Fibroblast of skin of left biceps (primary cell): ENCODE results near the gene ENO1.
"Not testable (repeated sequence)": the region's sequence is repeated elsewhere in the genome, so short reads cannot be mapped to it uniquely, and the experiment has no call there.

Source experiments
- DNase-seq, 2 experiments: peaks; one replicate each; pipeline ENCODE4 v3.0.0-alpha.2; 2013; ENCODE audit warnings: low read depth in 2 of 2

Gene ENO1

DNA sequence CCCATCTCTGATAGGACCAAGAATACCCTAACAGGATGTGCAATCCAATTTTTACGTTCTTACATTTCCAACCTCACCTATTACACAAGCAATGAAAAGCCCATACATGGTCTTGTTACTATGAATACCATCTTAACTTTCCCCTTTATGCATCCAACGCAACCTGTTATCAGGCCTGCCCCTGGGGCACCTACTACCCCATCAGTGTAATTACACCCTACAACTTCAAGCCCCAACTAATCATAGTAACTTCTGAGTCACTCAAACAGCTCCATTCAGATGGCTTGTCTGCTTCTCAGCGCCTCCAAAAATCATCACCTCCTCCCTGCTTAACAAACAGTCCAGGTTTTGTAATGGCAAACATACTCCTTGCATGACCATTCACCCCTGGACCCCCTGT, 18.3 kb upstream of the ENO1 start:
- not testable (repeated sequence) for DNase-seq

DNA sequence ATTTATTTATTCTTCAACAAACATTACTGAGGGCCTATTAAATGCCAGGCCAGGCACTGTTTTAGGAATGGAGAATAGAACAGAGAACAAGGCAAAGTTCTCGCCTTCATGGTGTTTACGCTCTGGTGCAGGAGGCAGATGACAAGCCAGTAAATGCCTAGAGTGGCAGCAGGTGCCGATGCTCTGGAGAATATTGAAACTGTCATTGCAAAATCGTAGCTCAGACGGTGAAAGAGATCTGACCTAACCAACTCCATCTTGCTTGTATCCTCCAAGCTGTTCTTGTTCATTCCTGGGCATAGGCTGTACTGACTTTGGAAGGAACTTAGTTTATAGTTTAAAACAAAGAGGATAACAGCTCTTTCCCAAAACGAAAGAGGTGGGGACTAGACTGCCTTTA, 13.5 kb upstream of the ENO1 start:
- DNase-seq = no peak

DNA sequence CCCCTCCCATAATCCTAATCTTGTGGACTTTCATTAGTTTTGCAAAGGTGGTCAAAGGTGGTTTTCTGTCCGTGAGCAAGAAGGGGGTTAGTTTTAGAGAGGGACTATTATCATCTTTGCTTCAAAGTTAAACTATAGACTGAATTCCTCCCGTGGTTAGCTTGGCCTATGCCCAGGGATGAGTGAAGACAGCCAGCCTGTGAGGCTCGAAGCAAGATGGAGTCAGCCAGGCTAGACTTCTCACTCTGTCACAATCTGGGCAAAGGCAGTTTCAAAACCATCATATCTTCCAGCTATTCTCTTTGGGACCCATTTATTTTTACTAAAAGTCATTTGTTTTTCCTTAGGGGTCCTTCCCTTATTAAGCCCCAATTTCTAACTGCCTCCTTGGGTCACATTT, 12.9 kb upstream of the ENO1 start:
- DNase-seq = no peak

DNA sequence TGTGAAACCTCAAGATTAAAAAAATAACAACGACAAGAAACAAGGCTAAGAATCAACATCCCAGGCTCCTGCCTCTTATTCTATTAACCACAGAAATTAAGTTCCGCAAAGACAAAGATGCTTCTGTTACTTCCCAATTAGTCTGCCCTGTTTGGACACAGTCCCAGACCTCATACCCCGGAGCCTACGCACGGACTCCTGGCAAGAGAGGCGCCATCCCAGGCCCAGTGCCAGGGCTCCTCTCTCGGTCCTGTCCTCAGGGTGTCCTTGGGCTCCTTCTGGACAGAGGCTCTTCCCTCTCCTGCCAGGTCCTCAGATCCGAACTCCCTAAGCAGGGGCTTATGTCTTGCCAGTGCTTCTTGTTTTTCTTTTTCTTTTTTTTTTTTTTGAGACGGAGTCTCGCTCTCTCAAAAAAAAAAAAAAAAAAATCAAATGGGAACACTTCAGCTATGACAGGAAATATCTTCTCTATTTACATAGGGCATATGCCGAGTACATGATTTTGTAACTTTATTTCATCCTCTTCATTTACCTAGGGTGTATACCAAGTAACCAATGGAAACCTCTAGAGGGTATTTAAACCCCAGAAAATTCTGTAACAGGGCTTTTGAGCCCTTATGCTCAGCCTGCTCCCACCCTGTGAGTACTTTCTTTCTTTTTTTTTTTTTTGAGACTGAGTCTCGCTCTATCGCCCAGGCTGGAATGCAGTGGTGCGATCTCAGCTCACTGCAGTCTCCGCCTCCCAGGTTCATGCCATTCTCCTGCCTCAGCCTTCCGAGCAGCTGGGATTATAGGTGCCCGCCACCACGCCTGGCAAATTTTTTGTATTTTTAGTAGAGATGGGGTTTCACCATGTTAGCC, 11.7 kb upstream of the ENO1 start:
- DNase-seq = no peak

DNA sequence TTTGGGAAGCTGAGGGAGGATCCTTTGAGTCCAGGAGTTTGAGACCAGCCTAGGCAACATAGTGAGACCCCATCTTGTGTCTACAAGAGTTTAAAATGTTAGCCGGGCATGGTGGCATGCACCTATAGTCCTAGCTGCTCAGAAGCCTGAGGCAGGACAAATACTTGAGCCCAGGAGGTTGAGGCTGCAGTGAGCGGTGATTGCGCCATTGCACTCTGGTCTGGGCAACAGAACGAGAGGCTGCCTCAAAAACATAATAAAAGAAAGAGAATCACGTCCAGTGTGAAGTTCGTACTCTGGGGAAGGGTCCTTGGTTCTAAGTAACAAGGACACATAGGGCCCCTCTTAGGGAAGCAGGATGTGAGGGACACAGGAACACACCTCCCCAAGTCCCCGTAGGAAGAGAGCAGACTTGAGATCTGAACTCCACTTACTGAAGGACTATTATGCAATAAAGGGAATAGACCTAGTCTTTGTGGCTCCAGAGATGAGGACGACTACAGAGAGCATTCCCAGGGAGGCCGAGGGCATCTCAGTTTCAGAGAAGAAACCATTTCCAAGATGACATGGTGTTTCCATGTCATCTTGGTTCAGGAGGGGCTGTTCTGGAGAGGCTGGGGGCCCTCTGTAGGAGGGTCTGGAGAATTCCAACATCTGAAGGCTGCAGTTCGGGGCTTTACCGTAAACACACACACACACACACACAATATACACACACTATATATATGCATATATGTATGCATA, 10.8 kb upstream of the ENO1 start:
- DNase-seq = no peak

DNA sequence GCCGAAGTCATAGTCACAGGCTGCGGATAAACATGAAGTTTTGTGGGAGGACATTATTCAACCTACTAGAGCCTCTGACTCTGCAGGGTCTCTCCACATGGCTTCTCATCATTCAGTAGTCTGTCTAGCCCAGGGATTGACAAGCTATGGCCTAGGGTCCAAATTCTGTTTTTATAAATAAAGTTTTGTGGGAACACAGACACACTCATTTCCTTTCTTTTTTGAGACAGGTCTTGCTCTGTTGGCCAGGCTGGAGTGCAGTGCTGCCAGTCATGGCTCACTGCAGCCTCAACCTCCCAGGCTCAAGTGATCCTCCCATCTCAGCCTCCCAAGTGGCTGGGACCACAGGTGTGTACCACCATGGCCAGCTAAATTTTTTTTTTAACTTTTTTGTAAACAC, 8.1 kb upstream of the ENO1 start:
- no peak for DNase-seq

DNA sequence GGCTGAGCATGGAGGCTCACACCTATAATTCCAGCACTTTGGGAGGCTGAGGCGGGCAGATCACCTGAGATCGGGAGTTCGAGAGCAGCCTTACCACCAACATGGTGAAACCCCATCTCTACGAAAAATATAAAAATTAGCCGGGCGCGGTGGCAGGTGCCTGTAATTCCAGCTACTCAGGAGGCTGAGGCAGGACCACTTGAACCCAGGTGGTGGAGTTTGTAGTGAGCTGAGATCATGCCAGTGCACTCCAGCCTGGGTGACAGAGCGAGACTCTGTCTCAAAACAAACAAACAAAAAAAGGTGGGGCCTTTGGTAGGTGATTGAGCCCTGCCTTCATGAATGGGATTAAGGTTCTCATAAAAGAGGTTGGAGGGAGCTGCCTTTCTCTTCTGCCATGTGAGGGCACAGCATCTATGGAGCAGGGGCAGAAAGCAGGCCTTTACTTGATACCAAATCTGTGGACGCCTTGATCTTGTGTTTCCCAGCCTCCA, 7.6 kb upstream of the ENO1 start:
- not testable (repeated sequence) for DNase-seq

DNA sequence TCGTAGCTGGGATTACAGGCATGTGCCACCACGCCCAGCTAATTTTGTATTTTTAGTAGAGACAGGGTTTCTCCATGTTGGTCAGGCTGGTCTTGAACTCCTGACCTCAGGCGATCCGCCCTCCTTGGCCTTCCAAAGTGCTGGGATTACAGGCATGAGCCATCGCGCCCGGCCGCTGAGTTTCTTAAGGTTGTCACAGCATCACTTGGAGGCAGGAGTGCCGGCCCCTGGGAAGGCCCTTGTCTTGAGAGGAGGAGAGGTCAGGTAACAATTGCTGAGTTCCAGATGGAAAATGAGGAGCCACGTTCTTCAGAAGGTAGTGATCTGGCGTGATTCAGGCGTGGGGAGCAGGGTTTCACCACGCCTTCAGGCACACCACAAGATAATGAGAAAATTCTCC, 5.6 kb upstream of the ENO1 start:
- DNase-seq = not testable (repeated sequence)

DNA sequence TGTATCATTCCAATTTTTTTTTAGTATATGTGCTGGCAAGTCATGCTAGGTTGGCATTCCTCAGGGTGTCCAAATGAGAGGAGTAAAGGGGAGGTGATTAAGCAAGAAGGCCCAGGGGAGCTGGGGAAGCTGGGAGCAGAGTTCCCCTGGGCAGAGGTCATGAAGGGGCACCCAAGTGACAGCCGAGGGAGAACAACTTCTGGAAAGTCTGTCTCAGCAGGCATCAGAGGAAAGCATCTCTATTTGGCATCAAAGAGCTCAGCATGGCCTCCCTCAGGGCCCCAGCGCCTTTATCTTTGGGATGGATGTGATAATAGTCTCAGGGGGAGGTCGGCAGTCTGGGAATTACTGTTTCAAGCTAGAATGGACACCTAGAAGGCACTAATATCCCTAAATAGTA, 5.0 kb upstream of the ENO1 start:
- DNase-seq = no peak

DNA sequence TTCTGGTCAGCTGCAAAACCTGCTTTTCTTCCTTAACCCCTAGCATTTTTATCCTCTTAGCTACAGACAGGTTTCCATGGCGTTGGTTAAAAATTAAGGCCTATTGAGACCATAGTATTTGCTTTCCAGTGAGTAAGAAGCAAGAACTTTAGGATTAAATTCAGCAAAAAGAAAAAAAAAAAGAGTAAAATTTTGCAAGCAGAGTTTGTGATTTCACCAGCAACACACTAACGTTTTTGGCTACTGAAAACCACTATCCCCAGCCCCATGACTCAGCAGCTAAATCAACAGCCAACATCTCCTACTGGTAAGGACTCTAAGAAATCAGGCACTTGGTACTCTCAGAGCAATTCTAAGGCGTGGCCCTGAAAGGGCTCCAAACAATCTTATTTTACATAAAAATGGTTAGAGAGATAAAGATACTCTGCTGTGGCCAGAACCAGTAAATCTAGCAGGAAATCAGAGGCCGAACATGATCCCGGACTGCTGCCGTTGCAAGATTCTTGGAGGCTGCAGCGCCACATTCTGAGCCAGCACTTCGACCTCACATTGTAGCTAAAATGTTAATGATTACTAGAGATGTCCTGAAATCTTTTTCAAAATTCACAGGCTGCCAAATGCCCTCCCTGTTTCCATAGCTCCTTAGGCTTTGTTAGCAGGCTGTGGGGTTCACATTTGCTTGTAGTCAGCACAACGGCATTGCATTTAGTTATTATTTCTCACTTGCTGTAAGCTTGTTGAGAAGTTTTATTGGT, 1.6 kb upstream of the ENO1 start:
- peak; percentile 94 to 95 for DNase-seq

DNA sequence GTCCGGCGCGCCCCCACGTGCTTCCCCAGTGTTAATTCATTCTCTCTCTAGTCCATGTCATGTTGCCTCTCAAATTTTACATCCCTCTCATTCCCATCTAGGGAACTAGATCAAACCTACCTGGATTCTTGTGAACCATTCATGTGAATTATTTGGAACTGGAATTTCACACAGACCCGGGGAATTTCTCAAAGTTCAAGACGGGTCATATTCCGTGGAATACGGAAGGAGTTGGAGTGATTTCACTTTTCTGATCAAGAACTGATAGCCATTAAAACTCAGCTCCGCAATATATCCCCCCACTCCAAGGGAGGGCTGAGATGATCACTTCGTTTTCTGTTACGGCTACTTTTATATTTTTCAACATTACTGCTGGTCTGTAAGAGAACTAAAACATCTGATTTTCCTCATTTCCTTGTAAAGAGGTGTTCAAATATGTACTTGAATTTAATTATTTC, 1.0 kb upstream of the ENO1 start:
- no peak for DNase-seq

DNA sequence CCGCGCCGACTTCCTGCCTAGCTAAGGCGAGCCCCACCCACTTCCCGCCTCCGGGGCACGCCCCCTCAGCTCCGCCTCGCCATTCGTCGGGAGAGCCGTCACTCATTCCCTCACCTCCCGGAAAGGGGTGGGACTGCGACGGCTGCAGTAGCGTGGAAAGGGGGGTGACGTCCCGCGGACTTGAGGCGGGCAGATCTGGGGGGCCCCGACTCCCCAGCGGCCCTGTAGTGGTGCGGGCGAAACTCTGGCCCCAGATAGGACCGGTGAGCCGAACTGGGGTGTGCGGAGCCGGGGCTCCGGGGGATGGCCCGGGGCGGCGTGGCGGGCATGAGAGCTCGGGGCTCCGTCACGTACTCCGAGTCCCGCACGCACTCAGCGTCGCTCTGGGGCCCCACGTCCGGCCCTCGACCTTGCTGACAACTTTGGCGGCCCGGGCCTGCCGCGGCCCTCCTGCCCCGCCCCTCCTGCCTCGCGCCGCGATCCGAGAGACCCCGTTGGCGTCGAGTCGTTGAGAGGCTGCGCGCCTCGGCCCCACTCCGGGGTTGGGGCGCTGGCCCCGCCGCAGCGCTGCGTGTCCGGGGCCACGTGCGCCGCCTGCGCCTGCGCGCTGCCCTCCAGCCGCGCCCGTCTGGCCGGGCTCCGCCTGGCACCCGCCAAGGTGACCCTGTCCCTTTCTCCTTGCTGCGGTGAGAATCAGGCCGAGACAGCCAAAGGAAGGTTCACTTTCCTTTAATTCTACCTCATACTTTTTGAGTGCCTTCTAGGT, 395 bp upstream of the ENO1 start:
- DNase-seq = peak; percentile 95

DNA sequence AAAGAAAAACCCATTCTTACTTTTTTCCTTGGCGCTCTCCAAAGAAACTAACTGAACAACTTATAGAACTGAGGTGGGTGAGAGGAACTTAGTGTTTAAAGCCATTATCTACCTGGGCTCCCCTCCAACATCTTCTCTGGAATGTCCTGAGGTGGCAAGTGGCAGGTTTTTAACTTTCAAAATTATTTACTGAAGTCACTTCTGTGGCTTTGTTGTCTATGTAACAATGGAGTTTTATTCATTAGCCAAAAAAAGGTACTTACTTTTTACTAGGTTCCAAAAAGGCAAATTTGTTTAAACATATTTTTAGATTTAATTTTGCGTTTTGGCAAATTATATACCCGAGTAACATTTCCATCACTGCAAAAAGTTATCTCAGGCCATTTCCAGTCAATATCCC, 2.4 kb downstream of the ENO1 start:
- DNase-seq = no peak

DNA sequence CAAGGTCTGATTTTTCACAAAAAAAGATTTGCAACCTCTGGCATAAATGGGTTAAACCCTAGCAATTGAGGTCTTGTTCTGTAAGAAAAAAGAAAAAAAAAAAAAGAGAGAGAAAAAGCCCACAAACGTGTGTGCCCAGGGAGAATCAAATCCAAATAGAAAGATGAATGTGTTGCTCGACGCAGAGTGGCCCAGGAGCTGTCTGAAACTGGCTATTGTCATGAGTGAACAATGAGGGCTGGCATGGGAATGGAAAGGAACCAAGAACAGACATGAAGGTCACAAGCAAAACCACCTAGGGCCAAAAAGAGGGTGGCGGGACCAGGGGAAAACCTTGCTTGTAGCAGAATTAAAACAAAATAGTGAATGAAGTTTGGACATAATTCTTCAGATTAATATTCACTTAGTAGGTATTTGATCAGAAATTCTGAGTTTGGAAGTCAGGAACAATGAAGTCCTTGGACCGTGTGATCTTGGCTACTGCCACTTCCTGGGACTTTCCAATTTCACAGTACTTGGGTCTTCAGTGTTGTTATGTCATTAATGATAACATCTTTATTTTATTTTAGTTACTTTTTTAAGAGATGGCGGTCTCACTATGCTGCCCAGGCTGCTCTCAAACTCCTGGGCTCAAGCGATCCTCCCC, 3.1 kb downstream of the ENO1 start:
- DNase-seq = no peak

DNA sequence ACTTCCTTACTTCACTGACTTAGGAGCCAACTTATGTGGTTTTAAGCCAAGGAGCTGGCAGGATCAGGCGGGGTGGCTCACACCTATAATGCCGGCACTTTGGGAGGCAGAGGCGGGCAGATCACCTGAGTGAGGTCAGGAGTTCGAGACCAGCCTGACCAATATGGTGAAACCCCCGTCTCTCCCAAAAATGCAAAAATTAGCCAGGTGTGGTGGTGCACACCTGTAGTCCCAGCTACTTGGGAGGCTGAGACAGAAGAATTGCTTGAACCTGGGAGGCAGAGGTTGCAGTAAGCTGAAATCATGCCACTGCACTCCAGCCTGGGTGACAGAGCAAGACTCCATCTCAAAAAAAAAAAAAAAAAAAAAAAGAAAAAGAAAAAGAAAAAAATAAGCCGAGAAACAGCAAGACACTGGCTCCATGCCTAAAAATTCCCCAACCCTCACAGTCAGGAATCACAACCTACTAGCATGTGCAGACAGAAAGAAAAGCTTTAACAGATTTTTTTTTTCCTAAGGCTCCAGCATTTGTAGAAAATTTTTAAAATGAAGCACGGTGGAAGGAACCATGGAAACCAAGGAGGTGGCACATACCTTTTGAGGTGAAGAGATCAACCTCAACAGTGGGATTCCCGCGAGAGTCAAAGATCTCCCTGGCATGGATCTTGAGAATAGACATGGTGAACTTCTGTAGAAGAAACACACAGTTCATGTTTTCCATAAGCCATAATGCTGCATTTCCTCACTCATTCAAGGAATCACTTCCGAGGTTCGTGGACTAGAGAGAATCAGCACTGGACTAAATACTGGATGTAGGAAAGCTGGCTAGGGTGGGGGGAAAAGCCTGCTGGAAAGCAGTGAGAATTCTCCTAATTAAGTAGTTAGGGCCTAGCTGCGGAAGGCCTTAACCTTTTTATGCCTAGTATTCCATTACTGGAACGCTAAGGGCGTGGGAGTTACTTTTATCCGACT, 4.0 kb downstream of the ENO1 start:
- peak in 1 of 2 experiments; percentile 17 for DNase-seq

DNA sequence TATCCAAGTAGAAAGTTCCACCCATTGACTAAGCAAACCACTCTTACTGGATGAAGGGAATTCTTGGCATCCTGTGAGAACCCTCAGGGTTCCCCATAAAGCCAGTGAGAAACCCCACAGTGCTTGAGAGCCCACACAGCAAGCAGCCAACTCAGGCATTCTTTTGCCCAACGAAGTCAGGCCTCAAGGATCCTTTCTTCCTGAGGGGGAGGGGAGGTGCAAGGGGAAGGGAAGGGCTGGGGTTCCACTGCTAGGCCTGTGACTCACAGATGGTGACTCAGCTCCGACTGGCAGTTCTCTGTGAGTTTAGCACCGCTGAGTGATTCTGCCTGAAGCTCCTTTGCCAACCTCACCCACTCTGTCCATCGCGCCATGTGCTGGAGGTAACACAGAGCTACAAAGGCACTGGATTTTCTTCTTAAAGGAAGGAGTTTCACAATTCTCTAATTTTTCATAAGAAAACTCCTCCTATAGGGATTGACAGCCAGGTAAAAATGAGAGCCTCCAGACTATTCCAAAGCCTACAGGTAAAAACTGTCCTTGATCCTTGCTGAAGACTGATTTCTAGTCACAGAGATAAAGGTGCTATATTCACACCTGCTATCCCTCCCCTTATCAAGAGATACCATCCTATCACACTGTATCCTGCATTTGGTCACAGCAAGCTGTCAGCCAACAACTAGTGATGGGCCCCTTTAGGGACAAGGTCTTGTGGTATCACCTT, 4.8 kb downstream of the ENO1 start:
- peak; percentile 87 to 90 for DNase-seq

DNA sequence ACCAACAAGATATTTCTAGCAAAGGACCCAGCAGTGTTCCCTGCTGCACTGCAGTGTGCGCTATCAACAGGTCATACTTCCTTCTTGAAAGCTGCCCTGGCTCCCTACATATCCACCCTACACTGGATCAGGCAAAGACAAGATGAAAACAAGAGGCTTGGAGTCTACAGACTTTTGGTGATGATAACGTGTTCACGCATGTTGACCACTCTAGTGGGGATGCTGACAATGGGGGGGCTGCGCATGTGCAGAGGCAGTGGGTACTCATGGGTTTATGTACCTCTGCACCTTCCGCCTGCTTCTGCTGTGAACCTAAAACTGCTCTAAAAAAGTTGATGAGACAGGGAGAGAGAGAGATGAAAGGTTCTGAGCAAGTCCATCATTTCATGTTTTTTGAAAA, 5.5 kb downstream of the ENO1 start:
- DNase-seq = no peak

DNA sequence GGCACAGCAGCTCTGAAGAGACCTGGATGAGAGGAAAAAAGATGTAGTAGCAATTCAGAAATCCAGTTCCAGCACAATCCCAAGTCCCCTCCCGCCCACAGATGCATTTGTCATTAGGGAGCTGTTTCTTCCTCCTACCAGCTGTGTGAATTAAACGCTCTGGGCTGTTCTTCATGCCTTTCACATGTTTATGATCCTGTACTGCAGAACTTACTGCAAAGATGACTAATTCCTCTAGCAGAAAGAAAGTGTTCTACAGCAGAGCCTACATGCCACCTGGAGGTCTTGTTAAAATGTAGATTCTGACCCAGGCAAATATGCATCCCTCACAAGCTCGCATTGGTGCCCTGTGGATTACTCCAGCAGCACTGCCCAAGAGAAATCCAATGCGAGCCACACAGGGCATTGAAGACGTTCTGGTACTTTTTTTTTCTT, 6.5 kb downstream of the ENO1 start:
- DNase-seq = no peak

DNA sequence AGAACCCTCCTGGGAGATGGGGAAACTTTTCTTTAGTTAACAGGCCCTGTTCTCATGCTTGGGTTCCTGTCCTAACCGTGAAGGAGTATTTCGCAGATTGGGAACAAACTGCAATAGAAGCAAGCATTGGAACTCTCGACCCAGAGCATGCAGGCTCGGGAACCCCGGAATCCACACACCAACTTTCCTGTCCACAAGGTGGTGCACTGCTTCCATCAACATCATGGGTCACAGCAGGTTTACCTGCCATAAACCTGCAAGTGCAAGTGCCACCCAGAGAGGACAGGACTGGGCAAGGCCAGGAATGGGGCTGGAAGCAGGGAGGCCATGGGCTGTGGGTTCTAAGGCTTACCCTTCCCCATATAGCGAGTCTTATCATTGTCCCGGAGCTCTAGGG, 6.9 kb downstream of the ENO1 start:
- DNase-seq = no peak
